RWPE1 (cell line): Measurements from ENCODE around the gene TUSC2.

Experiments
- CTCF ChIA-PET: fragments of 350-600 bp; sonication (Branson Sonifier 250); formaldehyde crosslinking; extraction: SDS; loops from one replicate; lab custom pipeline; 2021; lab: Yijun Ruan, JAX
- POLR2A ChIA-PET: fragments of 400-600 bp; formaldehyde crosslinking; extraction: SDS; loops from one replicate; lab custom pipeline; 2020; ENCODE audit warnings: antibody characterized with exemption; ENCODE audit not compliant: low non-redundant PET; lab: Yijun Ruan, JAX
- DNase-seq: peaks from one replicate; pipeline ENCODE4 v3.0.0; 2012; ENCODE audit warnings: low spot score
- H3K27ac ChIP-seq: fragments of 450-650 bp; 2 replicates; pipeline ENCODE4 v1.5.1; 2017
- TF ChIP-seq, protein P1 (sequence below): fragments of 450-650 bp; conservative IDR thresholded peaks from 2 replicates; pipeline ENCODE4 v1.5.1; 2017; ENCODE audit warnings: low read depth, mild to moderate bottlenecking

Gene TUSC2

DNA sequence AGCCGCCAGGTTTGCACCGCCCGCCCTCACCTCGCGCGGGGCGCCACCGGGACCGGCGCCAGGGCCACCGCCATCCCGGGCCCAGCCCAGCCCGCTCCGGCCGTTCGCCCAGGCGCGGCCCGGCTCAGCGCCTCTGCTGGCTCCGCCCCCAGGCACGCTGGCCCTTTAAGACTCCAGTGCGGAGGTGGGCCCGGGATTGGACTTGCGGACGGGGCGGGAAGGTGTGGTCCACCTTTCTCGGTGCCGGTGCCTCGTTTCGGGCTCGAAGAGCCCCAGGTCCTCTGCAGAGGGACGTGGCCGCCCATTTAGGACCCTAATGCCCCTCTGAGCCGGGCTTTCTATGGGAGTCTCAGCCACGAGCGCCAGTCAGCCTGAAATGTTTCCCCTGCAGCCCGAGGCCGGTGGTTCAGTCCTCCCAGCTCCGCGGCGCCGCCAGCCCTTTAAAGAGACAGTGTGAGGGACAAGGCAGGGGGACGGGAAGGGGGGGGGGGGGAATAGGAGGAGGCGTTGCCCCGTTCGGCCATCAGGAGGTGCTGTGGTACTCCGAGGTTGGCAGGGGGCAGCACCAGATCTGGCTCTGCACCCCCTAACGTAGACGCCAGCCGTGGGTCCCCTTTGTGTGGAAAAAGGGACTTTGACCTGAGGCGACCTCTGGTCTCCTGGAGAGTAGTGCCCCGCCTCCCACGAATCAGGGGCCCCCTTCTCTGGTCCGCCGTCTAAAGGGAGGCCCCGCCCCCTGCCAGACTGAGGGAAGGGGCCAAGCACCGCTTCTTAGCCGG, 6.5 kb downstream of the TUSC2 start:
- peak; percentile 78 for DNase-seq
- POLR2A ChIA-PET, result interaction anchor here (0.6 kb wide), 1 partner anchor 24 kb away, joined by 3 read pairs; no protein-coding TSS in a partner anchor
- TF ChIP-seq, protein P1, sequence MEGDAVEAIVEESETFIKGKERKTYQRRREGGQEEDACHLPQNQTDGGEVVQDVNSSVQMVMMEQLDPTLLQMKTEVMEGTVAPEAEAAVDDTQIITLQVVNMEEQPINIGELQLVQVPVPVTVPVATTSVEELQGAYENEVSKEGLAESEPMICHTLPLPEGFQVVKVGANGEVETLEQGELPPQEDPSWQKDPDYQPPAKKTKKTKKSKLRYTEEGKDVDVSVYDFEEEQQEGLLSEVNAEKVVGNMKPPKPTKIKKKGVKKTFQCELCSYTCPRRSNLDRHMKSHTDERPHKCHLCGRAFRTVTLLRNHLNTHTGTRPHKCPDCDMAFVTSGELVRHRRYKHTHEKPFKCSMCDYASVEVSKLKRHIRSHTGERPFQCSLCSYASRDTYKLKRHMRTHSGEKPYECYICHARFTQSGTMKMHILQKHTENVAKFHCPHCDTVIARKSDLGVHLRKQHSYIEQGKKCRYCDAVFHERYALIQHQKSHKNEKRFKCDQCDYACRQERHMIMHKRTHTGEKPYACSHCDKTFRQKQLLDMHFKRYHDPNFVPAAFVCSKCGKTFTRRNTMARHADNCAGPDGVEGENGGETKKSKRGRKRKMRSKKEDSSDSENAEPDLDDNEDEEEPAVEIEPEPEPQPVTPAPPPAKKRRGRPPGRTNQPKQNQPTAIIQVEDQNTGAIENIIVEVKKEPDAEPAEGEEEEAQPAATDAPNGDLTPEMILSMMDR, result peak; percentile 70
- CTCF ChIA-PET, result interaction anchor here (0.7 kb wide), 1 partner anchor 22 kb away, joined by 4 read pairs; no protein-coding TSS in a partner anchor
- peak overlapping the region; percentile 97 for H3K27ac ChIP-seq

DNA sequence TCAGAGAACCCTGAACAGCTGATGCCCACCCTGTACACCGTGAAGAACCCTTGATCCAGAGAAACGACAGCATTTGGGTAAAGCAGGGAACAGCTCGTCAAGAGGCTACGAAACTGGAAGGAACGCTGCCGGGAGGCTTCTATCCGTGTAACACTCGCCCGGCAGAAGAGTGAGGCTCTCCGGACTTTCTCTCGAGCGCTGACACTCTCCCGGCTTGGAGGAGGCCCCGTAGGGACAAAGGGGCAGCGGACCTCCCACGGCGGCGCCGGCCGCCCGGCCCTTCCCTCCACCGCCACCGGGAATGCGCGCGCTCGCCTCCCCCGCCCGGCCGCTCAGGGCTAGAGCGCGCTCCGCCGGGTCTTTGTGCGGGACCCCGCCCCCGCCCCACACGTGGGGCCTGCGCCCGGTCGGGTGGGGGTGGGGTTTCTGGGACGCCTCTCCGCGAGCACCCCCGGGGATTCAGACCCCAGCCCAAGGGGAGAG, 7.1 kb downstream of the TUSC2 start:
- peak; percentile 56 for DNase-seq
- CTCF ChIA-PET, result interaction anchor here (0.7 kb wide), 1 partner anchor 21 kb away, joined by 4 read pairs; no protein-coding TSS in a partner anchor

DNA sequence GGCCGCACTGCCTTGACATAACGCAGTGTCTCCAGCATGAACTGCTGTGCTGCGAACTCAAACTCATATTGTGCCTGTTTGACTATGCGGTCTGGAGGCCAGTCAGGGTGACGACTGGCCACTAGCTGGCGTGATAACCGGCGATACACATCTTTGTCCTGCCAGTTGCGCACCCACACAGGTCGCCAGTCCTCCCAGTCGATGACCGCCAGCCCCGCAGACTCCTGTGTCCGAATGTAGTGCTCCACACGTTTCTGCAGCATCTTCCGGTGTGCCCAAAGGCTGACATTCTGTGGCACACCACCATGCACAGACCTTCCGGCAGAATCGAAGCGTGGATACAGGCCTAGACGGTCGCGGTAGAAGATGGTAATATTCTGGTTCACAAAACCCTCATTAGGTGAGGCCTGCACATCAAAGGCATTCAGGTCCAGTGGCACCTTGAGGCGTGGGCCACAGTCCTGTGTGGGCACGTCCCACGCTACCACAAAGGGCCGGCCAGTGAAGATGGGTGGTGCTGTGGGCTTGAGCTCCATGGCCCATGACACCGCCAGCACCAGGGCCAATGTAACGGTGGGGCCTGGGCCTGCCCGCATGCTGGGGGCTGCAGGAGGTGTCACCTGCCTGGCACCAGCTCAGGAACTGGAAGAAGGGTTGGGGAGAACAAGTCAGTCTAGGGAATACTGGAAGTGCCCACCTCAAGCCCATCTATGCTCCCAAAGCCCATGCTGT, 8.0 kb downstream of the TUSC2 start:
- POLR2A ChIA-PET, result no interaction called here
- TF ChIP-seq, protein P1, result no peak

More for the DNA sequence above, 7.1 kb downstream of the TUSC2 start:
- POLR2A ChIA-PET, result no interaction called here
- TF ChIP-seq, protein P1, result no peak
- H3K27ac ChIP-seq, result peak overlapping the region; percentile 97

DNA sequence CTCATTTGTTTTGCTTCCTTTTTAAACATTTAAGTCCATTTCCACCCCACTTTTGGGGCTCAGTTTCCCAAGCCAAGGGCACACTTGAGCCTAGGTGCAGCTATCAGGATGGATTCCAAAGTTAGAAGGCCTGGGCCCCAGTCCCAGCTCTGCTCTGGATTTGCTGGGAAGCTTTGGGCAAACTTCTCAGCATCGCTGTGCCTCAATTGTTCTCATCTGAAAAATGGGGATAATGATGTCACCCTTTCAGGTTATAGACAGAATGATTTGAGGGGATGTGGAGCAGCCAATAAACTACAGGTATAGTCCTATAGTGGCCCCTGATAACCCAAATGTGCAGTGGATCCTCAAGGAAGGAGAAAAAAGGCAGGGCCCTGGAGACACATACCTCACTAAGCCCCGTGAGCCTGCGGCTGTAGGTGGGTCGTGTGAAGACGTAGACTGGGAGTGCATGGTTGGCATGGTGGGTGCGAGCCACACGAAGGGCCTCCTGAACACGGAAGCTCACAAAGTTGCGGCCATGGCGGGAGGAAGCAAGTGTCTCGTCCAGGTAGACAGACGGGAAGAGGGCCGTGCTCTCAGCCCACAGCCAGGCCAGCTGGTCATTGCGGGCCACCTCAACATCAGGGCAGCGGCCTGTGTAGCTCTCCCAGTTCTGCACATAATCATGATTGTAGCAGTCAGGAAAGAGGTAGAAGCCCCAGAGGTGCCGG, 8.7 kb downstream of the TUSC2 start:
- POLR2A ChIA-PET, result no interaction called here
- peak overlapping the region; percentile 97 for H3K27ac ChIP-seq
- CTCF ChIA-PET, result no interaction called here
- no peak for DNase-seq
- TF ChIP-seq, protein P1, result no peak

More for the DNA sequence above, 8.0 kb downstream of the TUSC2 start:
- CTCF ChIA-PET, result no interaction called here
- peak overlapping the region; percentile 97 for H3K27ac ChIP-seq
- DNase-seq, result no peak

DNA sequence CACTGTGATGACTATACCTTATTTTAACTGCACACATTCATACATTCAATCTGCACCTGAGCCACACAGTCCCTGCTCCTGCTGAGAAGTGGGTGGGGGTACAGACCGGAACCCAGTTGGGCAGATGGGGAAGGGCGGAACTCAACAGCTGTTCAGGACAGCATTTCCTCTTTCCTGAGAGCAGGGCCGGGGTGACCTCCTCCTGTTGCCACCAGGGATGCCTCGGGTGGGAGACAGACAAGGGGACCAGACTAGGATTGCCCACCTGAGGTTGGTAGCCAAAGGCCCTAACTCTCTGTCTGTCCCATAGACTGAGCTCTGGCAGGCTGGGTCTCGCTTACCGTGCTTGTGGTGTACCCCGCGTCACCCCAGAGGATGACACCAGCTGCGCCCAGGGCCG, 9.4 kb downstream of the TUSC2 start:
- ChIA-PET POLR2A (no interaction called here), CTCF (no interaction called here)
- no peak for DNase-seq
- peak overlapping the region; percentile 97 for H3K27ac ChIP-seq
- TF ChIP-seq, protein P1, result no peak

DNA sequence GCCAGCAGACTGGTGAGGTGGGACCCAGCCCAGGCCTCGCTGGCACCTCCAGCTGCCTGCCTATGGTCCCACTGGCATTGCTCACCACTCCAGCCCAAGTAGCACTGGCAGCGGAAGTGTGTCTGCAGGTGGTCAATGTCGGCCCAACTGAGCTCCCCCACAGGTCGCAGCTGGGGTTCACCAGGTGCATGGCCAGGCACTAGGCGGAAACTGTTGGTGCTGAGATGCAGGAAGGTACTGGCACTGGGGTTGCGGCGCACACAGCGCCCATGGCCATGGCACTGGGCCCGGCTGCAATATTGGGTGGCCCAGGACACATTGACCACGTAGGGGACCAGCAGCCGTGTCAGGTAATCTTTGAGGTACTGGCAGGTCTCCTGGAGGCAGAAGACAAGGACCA, 9.9 kb downstream of the TUSC2 start:
- H3K27ac ChIP-seq, result peak overlapping the region; percentile 97
- TF ChIP-seq, protein P1, result no peak
- POLR2A ChIA-PET, result no interaction called here
- no peak for DNase-seq
- CTCF ChIA-PET, result no interaction called here
